Activated CD4-positive, alpha-beta T cell treated with anti-CD3 and anti-CD28 coated beads, Interleukin-2, amount 50 U/mL, for 24 hours (primary cell): ENCODE measurements around the gene ADGRG2.

Experiments
- DNase-seq, 2 donors: peaks; one replicate each; pipeline ENCODE4 v3.0.0-alpha.2; 2020; ENCODE audit warnings: low read depth in 1 of 2, low spot score in 1 of 2

Gene ADGRG2

GRCh38 chrX:18962329-18962728 lies 159.9 kb downstream of the ADGRG2 start:
- no peak for DNase-seq

- DNase-seq = no peak
Observed at GRCh38 chrX:18961686-18962085, 160.6 kb downstream of the ADGRG2 start.

GRCh38 chrX:18956303-18957032 lies 165.8 kb downstream of the ADGRG2 start:
- DNase-seq = no peak

DNA sequence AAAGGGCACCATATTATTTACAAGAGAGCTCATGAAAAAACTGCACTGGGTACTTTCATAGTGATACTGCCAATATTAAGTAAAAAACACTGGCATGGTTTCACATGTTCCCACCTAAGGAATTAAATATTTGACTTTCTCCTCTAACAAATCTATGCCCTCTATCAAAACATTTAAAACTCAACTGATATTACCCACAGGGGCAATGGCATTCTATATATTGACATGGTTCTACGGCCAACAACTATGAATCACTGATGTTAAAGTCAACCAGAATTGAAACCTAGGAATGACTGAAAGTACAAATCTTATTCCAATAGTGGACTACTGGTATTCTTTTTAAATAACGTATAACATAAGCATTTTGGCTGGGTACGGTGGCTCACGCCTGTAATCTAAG lies 166.6 kb downstream of the ADGRG2 start:
- no peak for DNase-seq

- no peak for DNase-seq
Observed at GRCh38 chrX:18951032-18951431, 171.2 kb downstream of the ADGRG2 start.

GRCh38 chrX:18949944-18950301 lies 172.3 kb downstream of the ADGRG2 start:
- no peak for DNase-seq

GRCh38 chrX:18949291-18949943 lies 172.9 kb downstream of the ADGRG2 start:
- DNase-seq = no peak

GRCh38 chrX:18946611-18947010 lies 175.7 kb downstream of the ADGRG2 start:
- DNase-seq = no peak

- DNase-seq = no peak
Observed at GRCh38 chrX:18946157-18946556, 176.1 kb downstream of the ADGRG2 start.

DNA sequence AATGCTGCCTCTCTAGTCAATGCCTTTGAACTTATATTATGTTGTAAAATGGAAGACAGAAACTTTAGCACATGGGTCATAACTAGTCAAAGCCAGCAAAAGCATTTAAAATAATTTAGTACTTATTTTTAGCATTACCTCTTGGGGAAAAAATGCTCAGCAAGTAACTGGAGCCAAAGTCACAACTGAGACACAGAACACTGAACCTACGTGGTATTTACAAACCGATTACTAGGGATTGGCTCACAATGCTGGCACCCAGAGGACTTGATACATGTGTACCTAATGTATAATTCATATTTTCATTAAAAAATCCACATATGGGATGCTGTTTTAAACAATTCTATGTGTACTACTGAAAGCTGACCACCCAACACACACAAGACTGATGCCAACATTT lies 176.8 kb downstream of the ADGRG2 start:
- DNase-seq = no peak

DNA sequence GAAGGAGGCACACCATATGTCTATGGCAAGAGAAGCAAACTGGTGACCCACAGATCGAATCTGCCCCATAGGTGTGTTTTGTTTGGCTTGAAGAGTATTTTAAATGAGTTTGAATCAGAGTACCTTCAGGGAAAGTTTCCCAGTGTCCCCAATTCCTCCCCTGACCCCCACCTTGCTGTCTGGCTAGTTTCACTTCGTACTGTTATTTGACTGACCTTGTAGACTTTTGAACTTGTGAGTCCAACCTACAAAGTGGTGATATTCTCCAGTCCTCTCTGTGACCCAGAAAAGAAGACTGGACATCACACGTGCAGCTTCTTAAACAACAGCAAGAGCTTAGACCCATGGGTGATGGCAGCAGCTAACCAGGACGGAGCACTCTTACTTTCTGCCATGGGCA lies 177.8 kb downstream of the ADGRG2 start:
- DNase-seq = no peak

GRCh38 chrX:18941896-18942295 lies 180.4 kb downstream of the ADGRG2 start:
- DNase-seq = no peak
